ENCODE results near the gene TOMM5.

GRCh38 chr9:37618817-37619216, 26.4 kb upstream of the TOMM5 start:
- TF ChIP-seq NFE2L2 (conservative IDR thresholded peaks at IDR 0.05; ENCODE audit: low read length) (no peak), PHF8 (IDR thresholded peaks at IDR 0.05; ENCODE audit: borderline replicate concordance, low read depth) (no peak), POLR2A (IDR thresholded peaks at IDR 0.05; ENCODE audit: low read length) (no peak), REST (IDR thresholded peaks at IDR 0.05) (no peak), POLR2AphosphoS2 (conservative IDR thresholded peaks at IDR 0.05; ENCODE audit: low read length) (no peak), CHD4 (IDR thresholded peaks at IDR 0.05; ENCODE audit: borderline replicate concordance) (no peak), EP300 (IDR thresholded peaks at IDR 0.05) (no peak), RCOR1 (IDR thresholded peaks at IDR 0.05; ENCODE audit: low read depth, low read length) (no peak)
- TF ChIP-seq, protein P1, sequence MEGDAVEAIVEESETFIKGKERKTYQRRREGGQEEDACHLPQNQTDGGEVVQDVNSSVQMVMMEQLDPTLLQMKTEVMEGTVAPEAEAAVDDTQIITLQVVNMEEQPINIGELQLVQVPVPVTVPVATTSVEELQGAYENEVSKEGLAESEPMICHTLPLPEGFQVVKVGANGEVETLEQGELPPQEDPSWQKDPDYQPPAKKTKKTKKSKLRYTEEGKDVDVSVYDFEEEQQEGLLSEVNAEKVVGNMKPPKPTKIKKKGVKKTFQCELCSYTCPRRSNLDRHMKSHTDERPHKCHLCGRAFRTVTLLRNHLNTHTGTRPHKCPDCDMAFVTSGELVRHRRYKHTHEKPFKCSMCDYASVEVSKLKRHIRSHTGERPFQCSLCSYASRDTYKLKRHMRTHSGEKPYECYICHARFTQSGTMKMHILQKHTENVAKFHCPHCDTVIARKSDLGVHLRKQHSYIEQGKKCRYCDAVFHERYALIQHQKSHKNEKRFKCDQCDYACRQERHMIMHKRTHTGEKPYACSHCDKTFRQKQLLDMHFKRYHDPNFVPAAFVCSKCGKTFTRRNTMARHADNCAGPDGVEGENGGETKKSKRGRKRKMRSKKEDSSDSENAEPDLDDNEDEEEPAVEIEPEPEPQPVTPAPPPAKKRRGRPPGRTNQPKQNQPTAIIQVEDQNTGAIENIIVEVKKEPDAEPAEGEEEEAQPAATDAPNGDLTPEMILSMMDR (IDR thresholded peaks at IDR 0.05) = no peak

All from A549 (cell line).